ENCODE results near the gene GPRC5A.

GPRC5A gene

GRCh38 chr12:12926571-12927071, 35.3 kb downstream of the GPRC5A start:
- H3K27me3 ChIP-seq (ENCODE audit: low read depth), result no peaks in the 10 kb centered on the region
- H3K9me3 ChIP-seq, result no peaks in the 10 kb centered on the region
- H3K36me3 ChIP-seq (replicated peaks), result no peaks in the 10 kb centered on the region
- no peak for DNase-seq (ENCODE audit: low spot score in 2 of 2)
- H3K4me3 ChIP-seq, result no peak overlapping the region
- H3K4me1 ChIP-seq, result peaks cover 7% of the 10 kb centered on the region
- in situ Hi-C loops (cut with MboI; ENCODE audit: low sequenced_read_pairs), result no loop called here

GRCh38 chr12:12927211-12928079, 36.1 kb downstream of the GPRC5A start:
- Histone ChIP-seq H3K4me3 (no peak overlapping the region), H3K4me1 (peaks cover 7% of the 10 kb centered on the region), H3K36me3 (replicated peaks) (no peaks in the 10 kb centered on the region), H3K9me3 (no peaks in the 10 kb centered on the region), H3K27me3 (ENCODE audit: low read depth) (no peaks in the 10 kb centered on the region)
- no peak for DNase-seq (ENCODE audit: low spot score in 2 of 2)
- in situ Hi-C loops (cut with MboI; ENCODE audit: low sequenced_read_pairs), result no loop called here

GRCh38 chr12:12929696-12930095, 38.3 kb downstream of the GPRC5A start:
- H3K27me3 ChIP-seq (ENCODE audit: low read depth), result no peaks in the 10 kb centered on the region
- in situ Hi-C loops (cut with MboI; ENCODE audit: low sequenced_read_pairs), result no loop called here
- H3K36me3 ChIP-seq (replicated peaks), result no peaks in the 10 kb centered on the region
- H3K4me3 ChIP-seq, result no peak overlapping the region
- no peak for DNase-seq (ENCODE audit: low spot score in 2 of 2)
- peaks cover 7% of the 10 kb centered on the region for H3K4me1 ChIP-seq
- H3K9me3 ChIP-seq, result no peaks in the 10 kb centered on the region

DNA sequence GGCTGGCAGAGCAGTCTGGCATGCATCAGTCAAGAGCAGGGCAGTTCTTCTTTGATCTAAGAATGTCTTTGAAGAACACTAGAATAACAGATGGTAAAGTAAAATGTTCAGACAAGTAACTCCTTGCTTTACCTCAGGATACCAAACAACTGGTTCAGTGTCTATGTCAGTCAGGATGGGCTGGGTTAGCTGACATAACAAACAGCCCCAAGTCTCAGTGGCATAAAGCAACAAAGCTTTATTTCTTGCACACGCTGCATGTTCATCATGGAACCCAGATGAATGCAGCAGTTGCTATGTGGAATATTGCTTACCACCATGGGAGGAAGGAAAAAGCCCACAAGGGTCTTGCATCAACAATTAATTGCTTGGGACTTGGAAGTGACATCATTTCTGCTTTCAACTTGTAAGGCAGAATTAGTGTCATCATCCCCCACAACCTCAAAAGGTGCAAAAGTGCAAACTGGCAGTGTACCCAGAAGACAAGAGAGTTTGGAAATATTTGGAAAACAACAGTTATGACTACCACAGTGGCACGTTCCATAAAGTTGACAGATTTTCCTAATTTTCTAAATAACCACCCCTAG, 39.4 kb downstream of the GPRC5A start:
- Histone ChIP-seq H3K27me3 (ENCODE audit: low read depth) (no peaks in the 10 kb centered on the region), H3K4me3 (no peak overlapping the region), H3K4me1 (peaks cover 1% of the 10 kb centered on the region), H3K36me3 (replicated peaks) (no peaks in the 10 kb centered on the region), H3K9me3 (no peaks in the 10 kb centered on the region)
- in situ Hi-C loops (cut with MboI; ENCODE audit: low sequenced_read_pairs), result no loop called here
- DNase-seq (ENCODE audit: low spot score in 2 of 2), result no peak

DNA sequence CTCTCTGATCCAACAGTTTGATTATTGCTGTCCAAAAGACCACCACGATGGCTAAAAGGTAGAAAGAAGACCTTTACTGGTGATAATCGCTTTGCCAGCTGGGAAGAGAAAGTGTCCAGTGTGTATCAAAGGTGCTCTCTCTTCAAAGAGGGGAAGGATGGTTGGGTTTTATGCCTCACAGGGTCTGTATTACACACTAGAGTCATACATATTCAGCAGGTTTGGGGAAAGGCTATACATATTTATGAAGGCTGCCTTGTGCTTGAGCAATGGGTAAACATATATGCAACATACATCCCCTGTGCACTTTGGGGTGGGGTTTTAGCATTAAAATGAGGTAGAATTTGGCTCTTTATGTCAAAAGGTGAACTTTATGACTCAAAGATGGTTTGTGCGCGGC, 42.4 kb downstream of the GPRC5A start:
- Histone ChIP-seq H3K27me3 (ENCODE audit: low read depth) (no peaks in the 10 kb centered on the region), H3K9me3 (no peaks in the 10 kb centered on the region), H3K36me3 (replicated peaks) (no peaks in the 10 kb centered on the region), H3K4me3 (no peak overlapping the region), H3K4me1 (no peaks in the 10 kb centered on the region)
- in situ Hi-C loops (cut with MboI; ENCODE audit: low sequenced_read_pairs), result no loop called here
- no peak for DNase-seq (ENCODE audit: low spot score in 2 of 2)

- no peaks in the 10 kb centered on the region for H3K36me3 ChIP-seq (replicated peaks)
- no peaks in the 10 kb centered on the region for H3K27me3 ChIP-seq (ENCODE audit: low read depth)
- H3K4me1 ChIP-seq, result no peaks in the 10 kb centered on the region
- DNase-seq (ENCODE audit: low spot score in 2 of 2), result no peak
- in situ Hi-C loops (cut with MboI; ENCODE audit: low sequenced_read_pairs), result no loop called here
- no peaks in the 10 kb centered on the region for H3K9me3 ChIP-seq
- H3K4me3 ChIP-seq, result no peak overlapping the region
Observed at GRCh38 chr12:12934556-12934955, 43.2 kb downstream of the GPRC5A start.

DNA sequence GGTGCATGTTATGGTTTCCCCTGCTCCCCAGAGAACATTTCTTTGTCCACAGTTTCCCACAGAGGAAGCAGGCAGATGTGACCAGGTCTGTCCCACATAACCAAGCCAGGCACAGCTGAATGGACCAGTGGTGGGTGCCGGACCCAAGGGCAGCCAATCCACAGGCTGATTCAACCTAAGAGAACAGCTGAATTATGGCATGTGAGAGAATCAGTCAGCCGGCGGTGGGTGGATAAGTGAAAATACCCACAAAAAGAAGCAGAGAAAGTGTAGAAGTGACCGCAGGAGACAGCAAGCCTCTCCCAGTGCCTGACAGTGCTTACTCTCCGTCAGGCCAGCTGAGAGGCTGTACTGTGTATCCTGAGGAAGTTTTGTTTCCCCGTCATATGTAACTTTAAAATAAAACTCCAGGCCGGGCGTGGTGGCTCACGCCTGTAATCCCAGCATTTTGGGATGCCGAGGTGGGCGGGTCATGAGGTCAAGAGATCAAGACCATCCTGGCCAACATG, 45.7 kb downstream of the GPRC5A start:
- Histone ChIP-seq H3K36me3 (replicated peaks) (no peaks in the 10 kb centered on the region), H3K27me3 (ENCODE audit: low read depth) (no peaks in the 10 kb centered on the region), H3K4me1 (no peaks in the 10 kb centered on the region), H3K9me3 (no peaks in the 10 kb centered on the region), H3K4me3 (no peak overlapping the region)
- in situ Hi-C loops (cut with MboI; ENCODE audit: low sequenced_read_pairs), result no loop called here
- no peak for DNase-seq (ENCODE audit: low spot score in 2 of 2)

GRCh38 chr12:12938541-12938940, 47.2 kb downstream of the GPRC5A start:
- H3K4me3 ChIP-seq, result no peak overlapping the region
- no peaks in the 10 kb centered on the region for H3K4me1 ChIP-seq
- H3K36me3 ChIP-seq (replicated peaks), result no peaks in the 10 kb centered on the region
- no peaks in the 10 kb centered on the region for H3K27me3 ChIP-seq (ENCODE audit: low read depth)
- no peak for DNase-seq (ENCODE audit: low spot score in 2 of 2)
- H3K9me3 ChIP-seq, result no peaks in the 10 kb centered on the region
- in situ Hi-C loops (cut with MboI; ENCODE audit: low sequenced_read_pairs), result no loop called here

DNA sequence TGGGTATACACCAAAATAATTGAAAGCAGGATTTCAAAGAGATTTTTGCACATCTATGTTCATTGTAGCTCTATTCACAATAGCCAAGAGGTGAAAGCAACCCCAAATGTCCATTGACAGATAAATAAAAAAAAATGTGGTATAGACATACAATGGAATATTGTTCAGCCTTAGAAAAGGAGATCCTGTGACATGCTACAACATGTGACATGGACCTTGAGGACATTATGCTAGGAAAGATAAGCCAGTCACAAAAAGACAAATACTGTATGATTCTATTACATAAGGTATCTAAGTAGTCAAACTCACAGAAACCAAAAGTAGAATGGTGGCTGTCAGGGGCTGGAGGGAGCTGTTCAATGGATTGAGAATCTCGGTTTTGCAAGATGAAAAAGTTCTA, 48.5 kb downstream of the GPRC5A start:
- no peaks in the 10 kb centered on the region for H3K36me3 ChIP-seq (replicated peaks)
- no peak overlapping the region for H3K4me3 ChIP-seq
- H3K4me1 ChIP-seq, result no peaks in the 10 kb centered on the region
- DNase-seq (ENCODE audit: low spot score in 2 of 2), result no peak
- H3K9me3 ChIP-seq, result no peaks in the 10 kb centered on the region
- in situ Hi-C loops (cut with MboI; ENCODE audit: low sequenced_read_pairs), result no loop called here
- H3K27me3 ChIP-seq (ENCODE audit: low read depth), result no peaks in the 10 kb centered on the region

- Histone ChIP-seq H3K9me3 (no peaks in the 10 kb centered on the region), H3K36me3 (replicated peaks) (no peaks in the 10 kb centered on the region), H3K4me1 (no peaks in the 10 kb centered on the region), H3K4me3 (no peak overlapping the region), H3K27me3 (ENCODE audit: low read depth) (peaks cover 3% of the 10 kb centered on the region; the same call in 1 of the 2 replicates)
- DNase-seq (ENCODE audit: low spot score in 2 of 2), result no peak
- in situ Hi-C loops (cut with MboI; ENCODE audit: low sequenced_read_pairs), result no loop called here
Observed at GRCh38 chr12:12941450-12942350, 50.3 kb downstream of the GPRC5A start.

DNA sequence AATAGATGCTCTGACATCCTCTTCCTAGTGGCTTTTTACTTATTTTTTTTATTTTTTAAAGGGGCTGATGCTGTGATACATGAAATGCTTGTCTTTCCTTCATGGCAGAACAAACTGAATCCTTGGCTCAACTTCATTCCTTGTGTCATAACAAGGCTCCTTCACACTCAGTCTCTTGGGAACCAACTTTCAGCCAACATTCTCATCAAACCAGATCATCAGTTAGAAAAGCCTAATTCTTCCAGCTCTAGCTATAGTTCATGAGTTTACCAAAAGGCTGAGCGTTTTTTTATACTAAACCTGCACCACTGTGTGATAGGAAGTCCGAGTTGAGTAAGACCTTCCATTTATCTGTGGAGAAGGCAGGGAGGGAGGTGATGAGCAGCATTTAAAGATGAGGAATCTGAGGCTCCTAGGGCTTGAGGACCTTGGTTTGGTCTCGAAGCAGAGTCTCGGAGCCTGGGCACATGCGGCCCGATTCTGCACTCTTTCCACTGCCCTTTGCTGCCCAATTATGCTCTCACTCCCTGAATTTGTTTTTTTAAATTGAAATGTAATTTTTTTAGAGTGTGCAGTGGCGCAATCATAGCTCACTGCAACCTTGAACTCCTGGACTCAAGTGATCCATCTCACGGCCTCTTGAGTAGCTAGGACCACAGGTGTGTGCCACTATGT, 52.4 kb downstream of the GPRC5A start:
- Histone ChIP-seq H3K4me3 (no peak overlapping the region), H3K27me3 (ENCODE audit: low read depth) (peaks cover 3% of the 10 kb centered on the region; the same call in 1 of the 2 replicates), H3K36me3 (replicated peaks) (no peaks in the 10 kb centered on the region), H3K9me3 (no peaks in the 10 kb centered on the region), H3K4me1 (no peaks in the 10 kb centered on the region)
- in situ Hi-C loops (cut with MboI; ENCODE audit: low sequenced_read_pairs), result no loop called here
- no peak for DNase-seq (ENCODE audit: low spot score in 2 of 2)

DNA sequence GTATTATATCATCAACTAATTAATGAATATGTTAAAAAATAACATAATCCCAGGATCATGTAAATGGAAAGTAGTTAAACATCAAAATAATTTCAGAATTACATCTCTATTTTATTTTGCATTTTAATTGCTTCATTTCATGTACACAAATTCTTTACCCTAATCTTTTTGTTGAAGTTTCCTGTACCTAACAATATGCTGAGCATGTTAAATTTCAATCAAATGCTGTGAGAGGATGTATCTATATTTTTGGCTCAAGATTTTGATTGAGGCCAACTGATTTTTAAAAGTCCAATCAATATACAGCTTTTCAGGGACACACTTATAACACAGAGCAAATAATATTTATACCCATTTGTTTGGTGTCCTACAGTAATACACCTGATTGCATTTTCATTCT, 54.2 kb downstream of the GPRC5A start:
- in situ Hi-C loops (cut with MboI; ENCODE audit: low sequenced_read_pairs), result no loop called here
- Histone ChIP-seq H3K4me1 (no peaks in the 10 kb centered on the region), H3K27me3 (ENCODE audit: low read depth) (peaks cover 3% of the 10 kb centered on the region; the same call in 1 of the 2 replicates), H3K9me3 (no peaks in the 10 kb centered on the region), H3K4me3 (no peak overlapping the region), H3K36me3 (replicated peaks) (no peaks in the 10 kb centered on the region)
- no peak for DNase-seq (ENCODE audit: low spot score in 2 of 2)

All from HAP-1 (cell line).